Measurements from ENCODE around the gene GTPBP8.
A peak's percentile ranks its signal among the peaks of the same experiment; 100 is the strongest.

The GTPBP8 gene

GRCh38 chr3:112990672-112991602, at the start of gene GTPBP8:
GTPBP8 (plus strand) TSS chr3:112990984; CDS start chr3:112991000, 16 bp downstream.
- peak; percentile 87 for DNase-seq (ENCODE audit: low spot score)

DNA sequence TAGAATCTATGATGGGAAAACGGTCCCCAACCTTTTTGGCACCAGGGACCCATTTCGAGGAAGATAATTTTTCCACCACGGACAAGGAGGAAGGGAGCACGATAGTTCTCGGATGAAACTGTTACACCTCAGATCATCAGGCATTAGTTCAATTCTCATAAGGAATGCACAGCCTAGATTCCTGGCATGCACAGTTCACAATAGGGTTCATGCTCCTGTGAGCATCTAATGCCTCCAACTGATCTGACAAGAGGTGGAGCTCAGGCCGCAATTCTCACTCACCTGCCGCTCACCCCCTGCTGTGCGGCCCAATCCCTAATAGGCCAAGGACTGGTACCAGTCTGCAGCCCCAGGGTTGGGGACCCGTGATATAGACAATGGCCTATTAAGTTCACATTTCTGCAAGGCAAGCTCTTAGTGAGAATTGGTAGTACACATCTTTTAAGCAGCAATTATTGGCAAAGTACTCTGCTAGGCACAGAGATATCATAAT, 42.4 kb upstream of the GTPBP8 start:
- no peak for DNase-seq (ENCODE audit: low spot score)

DNA sequence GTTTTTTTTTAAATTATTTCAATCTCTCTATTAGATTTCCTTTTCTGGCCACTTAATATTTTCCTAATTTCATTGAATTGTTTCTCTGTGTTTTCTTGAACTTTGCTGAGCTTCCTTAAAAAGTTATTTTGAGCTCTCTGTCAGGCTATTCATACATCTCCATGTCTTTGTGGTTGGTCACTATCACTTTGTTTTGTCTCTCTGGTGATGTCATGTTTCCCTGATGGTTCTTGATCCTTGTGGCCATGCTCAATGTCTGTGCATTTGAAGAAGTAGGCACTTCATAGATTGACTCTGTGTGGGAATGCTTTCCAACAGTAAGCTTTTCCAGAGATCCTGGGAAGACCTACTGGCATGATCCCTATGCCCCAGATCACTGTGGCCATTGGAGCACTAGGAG, 34.4 kb upstream of the GTPBP8 start:
- DNase-seq (ENCODE audit: low spot score): no peak

- no peak for DNase-seq (ENCODE audit: low spot score)
Measured at GRCh38 chr3:112958811-112959560, 31.8 kb upstream of the GTPBP8 start.

DNA sequence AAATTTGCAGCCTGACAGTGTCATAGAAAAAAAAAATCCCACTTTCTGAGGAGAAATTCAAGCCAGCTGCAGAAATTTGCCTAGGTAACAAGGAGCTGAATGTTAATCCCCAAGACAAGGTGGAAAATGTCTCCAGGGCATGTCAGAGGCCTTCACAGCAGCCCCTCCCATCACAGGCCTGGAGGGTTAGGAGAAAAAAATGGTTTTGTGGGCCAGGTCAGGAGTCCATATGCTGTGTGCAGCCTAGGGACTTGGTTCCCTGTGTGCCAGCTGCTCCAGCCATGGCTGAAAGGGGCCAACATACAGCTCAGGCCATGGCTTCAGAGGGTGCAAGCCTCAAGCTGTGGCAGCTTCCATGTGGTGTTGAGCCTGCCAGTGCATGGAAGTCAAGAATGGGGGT, 27.1 kb upstream of the GTPBP8 start:
- DNase-seq (ENCODE audit: low spot score): no peak

GRCh38 chr3:112965656-112966055, 25.1 kb upstream of the GTPBP8 start:
- no peak for DNase-seq (ENCODE audit: low spot score)

DNA sequence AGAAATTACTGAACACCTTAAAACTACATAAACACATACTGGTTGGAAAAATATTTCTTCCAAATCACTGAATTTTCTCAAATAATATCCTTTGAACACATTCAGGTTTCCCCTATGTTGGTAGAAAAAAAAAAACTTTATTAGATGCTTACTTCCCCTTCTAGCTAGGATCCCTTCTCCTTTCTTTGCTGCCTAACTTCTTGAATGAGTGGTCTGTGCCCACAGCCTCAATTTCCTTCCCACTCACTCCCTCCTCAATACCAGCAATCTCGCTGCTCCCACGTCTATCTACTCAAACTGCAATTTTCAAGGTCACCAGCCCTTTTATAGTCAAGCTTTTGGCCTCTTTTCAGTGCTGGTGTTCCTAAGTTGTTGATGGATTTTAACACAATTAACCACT, 24.2 kb upstream of the GTPBP8 start:
- no peak for DNase-seq (ENCODE audit: low spot score)

- no peak for DNase-seq (ENCODE audit: low spot score)
Measured at GRCh38 chr3:112967425-112967824, 23.4 kb upstream of the GTPBP8 start.

DNA sequence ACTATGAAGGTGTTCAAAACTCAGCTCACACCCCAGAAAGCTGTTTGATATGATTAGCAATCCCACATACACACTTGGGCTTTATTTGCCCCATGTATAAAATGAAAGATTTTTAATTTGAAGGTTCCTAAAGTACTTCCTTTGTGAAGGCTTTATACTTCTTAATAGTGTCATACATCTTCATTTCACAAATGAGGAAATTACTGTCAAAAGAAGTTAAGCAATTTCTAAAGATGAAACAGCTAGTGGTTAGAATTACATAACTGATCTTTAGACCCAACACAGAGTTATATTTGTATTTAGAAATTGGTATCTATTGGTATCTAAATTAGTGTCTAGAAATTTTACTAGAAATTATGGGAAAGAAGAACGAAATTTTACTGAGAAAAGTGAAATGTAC, 23.0 kb upstream of the GTPBP8 start:
- DNase-seq (ENCODE audit: low spot score): no peak

DNA sequence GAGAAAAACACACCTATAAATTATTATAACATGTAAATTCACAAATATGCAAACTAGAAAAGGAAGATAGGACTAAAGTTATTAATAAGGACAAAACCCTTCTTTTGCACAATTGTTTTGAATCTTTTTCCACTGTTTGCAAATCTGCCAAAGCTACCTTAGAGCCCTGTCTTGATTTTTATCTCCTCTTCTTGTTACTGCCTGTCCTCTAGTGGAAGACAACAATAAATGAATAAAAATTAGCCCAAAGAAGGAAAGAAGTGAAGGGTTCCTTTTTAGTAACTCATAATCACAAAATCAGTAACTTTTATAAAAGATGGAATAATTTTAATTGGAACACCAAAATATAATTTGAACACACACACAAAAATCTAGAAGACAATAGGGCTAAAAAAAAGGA, 18.6 kb upstream of the GTPBP8 start:
- DNase-seq (ENCODE audit: low spot score): no peak

DNA sequence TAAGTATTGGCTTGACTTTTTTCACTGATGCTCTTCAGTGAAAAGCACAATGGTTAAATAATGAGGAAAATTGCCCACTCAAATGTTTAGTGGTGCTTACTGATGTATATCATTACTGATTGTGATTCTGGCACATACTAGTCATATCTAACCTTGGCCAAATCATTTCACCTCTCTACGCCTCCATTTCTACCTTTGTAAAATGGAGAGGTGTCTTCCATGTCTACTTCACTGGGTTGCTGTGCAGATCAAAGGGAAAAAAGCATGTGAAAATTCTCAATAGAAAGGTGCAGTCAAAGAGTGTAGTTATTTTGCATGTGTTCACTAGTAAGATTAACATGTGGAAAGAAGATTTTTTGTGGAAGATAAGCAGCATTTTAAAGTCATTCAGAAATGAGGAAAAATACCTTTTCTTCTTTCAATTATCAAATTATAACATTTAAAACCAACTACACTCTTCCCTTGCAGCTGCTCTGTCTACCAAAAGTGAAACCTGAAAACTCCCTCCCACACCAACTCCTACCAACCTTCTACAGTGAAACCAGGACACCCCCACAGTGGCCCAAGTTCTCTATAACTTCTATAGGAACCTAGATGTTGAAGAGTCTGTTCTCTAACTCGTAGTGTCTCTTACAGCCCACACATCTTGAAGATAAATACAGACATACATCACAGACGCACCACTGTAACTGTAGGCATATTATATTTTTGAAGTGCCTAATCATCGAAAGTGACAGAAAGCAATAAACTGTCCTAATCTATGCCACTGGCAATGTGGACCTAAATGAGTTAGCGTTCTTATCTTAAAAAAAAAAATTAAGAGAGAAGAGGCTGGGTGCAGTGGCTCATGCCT, 17.2 kb upstream of the GTPBP8 start:
- peak; percentile 46 for DNase-seq (ENCODE audit: low spot score)

DNA sequence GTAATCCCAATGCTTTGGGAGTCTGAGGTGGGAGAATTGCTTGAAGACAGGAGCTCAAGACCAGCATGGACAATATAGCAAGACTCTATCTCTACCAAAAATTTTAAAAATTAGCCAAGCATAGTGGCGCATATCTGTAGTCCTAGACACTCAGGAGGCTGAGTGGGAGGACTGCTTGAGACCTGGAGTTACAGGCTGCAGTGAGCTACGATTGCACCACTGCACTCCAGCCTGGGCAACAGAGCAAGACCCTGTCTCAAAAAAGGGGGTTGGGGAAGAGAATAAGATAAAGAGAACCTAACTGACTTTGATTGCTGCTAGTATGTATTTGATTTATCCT, 16.6 kb upstream of the GTPBP8 start:
- no peak for DNase-seq (ENCODE audit: low spot score)

GRCh38 chr3:112974894-112975293, 15.9 kb upstream of the GTPBP8 start, which contains the start of gene CD200R1:
CD200R1 (minus strand) TSS chr3:112975103; CDS start chr3:112974857, 246 bp downstream.
- peak; percentile 41 for DNase-seq (ENCODE audit: low spot score)

DNA sequence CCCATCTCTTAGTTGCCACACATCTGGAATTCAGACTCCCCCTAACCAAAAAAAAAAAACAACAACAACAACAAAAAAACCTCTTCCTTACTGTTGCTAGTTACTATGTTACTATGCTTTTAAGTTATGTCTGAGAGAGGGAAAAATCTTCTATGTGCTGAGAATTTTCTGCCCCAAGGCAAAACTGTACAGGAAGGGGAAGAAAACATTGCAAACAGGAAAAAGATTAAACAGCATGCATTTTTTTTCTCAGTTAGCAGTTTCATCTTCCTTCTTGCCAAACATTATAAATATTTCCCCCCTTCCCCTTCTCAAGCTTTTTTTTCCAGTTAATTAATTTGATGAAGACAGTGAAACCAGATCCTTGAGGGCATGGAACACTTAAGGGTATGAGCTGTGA, 14.8 kb upstream of the GTPBP8 start:
- no peak for DNase-seq (ENCODE audit: low spot score)

DNA sequence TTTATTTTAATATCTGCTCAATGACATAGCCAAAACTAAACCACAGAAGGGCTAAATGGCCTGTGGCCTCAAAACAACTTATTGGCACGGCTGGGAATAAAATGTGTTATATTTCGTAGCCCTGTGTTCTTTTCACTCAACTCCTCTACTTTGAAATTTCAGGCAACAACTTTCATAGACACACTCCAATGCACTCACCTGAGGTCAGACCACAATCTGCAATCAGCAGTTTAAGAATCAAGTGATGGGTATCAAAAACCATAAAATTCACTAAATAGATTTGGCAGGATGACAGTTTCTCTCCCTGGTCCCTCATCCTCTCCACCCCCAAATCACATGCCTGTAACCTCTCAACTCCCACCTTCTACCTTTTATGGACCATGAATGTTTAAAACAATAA, 13.8 kb upstream of the GTPBP8 start:
- no peak for DNase-seq (ENCODE audit: low spot score)

- DNase-seq (ENCODE audit: low spot score): peak; percentile 74
Measured at GRCh38 chr3:112979244-112979832, 11.4 kb upstream of the GTPBP8 start.

GRCh38 chr3:112980080-112980479, 10.7 kb upstream of the GTPBP8 start:
- DNase-seq (ENCODE audit: low spot score): no peak

GRCh38 chr3:112982710-112983109, 8.1 kb upstream of the GTPBP8 start:
- no peak for DNase-seq (ENCODE audit: low spot score)

DNA sequence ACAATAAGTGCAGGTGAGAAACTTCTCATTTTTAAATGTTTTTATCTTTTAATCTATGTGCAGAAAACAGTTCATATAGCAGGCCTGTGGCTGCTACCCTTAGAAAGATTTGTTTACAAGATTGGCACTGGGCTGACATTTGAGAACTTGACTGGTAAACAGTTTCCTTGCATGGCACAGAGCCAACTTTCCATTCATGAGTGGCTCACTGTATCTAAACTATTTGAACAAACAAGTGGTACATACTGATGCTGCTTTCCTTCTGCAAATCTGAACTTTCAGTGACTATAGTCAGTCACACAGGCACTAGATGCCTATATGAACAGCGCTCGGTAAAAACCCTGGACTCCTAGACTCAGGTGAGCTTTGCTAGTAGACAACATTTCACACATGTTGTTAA, 6.3 kb upstream of the GTPBP8 start:
- peak; percentile 65 for DNase-seq (ENCODE audit: low spot score)

- DNase-seq (ENCODE audit: low spot score): no peak
Measured at GRCh38 chr3:112987710-112988334, 3.0 kb upstream of the GTPBP8 start.

- no peak for DNase-seq (ENCODE audit: low spot score)
Measured at GRCh38 chr3:112995800-112996199, 5.0 kb downstream of the GTPBP8 start.

All from CD4-positive, alpha-beta T cell treated with Interleukin-15 for 4 hours (primary cell).